ENCODE results near the gene ZNHIT2. TPM values are rescaled to one million over a fixed set of nuclear protein-coding genes. Genes with fewer than 3 reads are reported as not detected.

The ZNHIT2 gene
- polyA plus RNA-seq, 1 experiment, result 4.6 TPM

- ChIA-PET POLR2A (no interaction called here), CTCF (interaction anchor here (1.1 to 1.4 kb wide), 2 partner anchors 37 to 38 kb away, joined by 3 read pairs; no protein-coding TSS in a partner anchor)
- no peaks in the 10 kb centered on the region for H3K27me3 ChIP-seq (ENCODE audit: control insufficient read depth, insufficient read depth, low read length)
- H3K4me3 ChIP-seq (ENCODE audit: low read depth, low read length), result no peak overlapping the region
- no peak for DNase-seq (ENCODE audit: low read depth)
- no peak for TF ChIP-seq CTCF (IDR thresholded peaks at IDR 0.05; ENCODE audit: insufficient read depth, low read depth, low read length)
- H3K36me3 ChIP-seq (ENCODE audit: control insufficient read depth, insufficient read depth, low read length), result no peaks in the 10 kb centered on the region
These were observed 45.4 kb downstream of the ZNHIT2 start for GRCh38 chr11:65071907-65072630.

- no peaks in the 10 kb centered on the region for H3K36me3 ChIP-seq (ENCODE audit: control insufficient read depth, insufficient read depth, low read length)
- TF ChIP-seq CTCF (IDR thresholded peaks at IDR 0.05; ENCODE audit: insufficient read depth, low read depth, low read length), result no peak
- POLR2A ChIA-PET, result no interaction called here
- DNase-seq (ENCODE audit: low read depth), result no peak
- CTCF ChIA-PET, result interaction anchor here (0.9 to 1.6 kb wide), 2 partner anchors 48 to 55 kb away, joined by 3 to 4 read pairs; partner anchors contain the start of genes ARL2 and ZNHIT2
- no peak overlapping the region for H3K4me3 ChIP-seq (ENCODE audit: low read depth, low read length)
- H3K27me3 ChIP-seq (ENCODE audit: control insufficient read depth, insufficient read depth, low read length), result no peaks in the 10 kb centered on the region
These were observed 48.3 kb downstream of the ZNHIT2 start for GRCh38 chr11:65069217-65069616.

GRCh38 chr11:65067446-65067845 lies 50.1 kb downstream of the ZNHIT2 start:
- no peaks in the 10 kb centered on the region for H3K27me3 ChIP-seq (ENCODE audit: control insufficient read depth, insufficient read depth, low read length)
- no peaks in the 10 kb centered on the region for H3K36me3 ChIP-seq (ENCODE audit: control insufficient read depth, insufficient read depth, low read length)
- no peak for TF ChIP-seq CTCF (IDR thresholded peaks at IDR 0.05; ENCODE audit: insufficient read depth, low read depth, low read length)
- POLR2A ChIA-PET, result no interaction called here
- DNase-seq (ENCODE audit: low read depth), result no peak
- H3K4me3 ChIP-seq (ENCODE audit: low read depth, low read length), result no peak overlapping the region
- CTCF ChIA-PET, result no interaction called here

- POLR2A ChIA-PET, result no interaction called here
These were observed 50.7 kb downstream of the ZNHIT2 start for GRCh38 chr11:65066805-65067291.

More at GRCh38 chr11:65066805-65067291, 50.7 kb downstream of the ZNHIT2 start:
- DNase-seq (ENCODE audit: low read depth), result no peak
- no peaks in the 10 kb centered on the region for H3K36me3 ChIP-seq (ENCODE audit: control insufficient read depth, insufficient read depth, low read length)
- no peaks in the 10 kb centered on the region for H3K27me3 ChIP-seq (ENCODE audit: control insufficient read depth, insufficient read depth, low read length)
- CTCF ChIA-PET, result interaction anchor here (1.5 to 1.7 kb wide), 2 partner anchors 9 to 53 kb away, joined by 5 to 6 read pairs; partner anchors contain the start of gene ARL2
- no peak overlapping the region for H3K4me3 ChIP-seq (ENCODE audit: low read depth, low read length)
- TF ChIP-seq CTCF (IDR thresholded peaks at IDR 0.05; ENCODE audit: insufficient read depth, low read depth, low read length), result no peak

Small RNA genes lying within 50 kb of the gene (small RNA-seq; reads per million reads assigned to genes)
- gene HIGD1AP10 (ENCODE audit: insufficient read length, low read depth, low replicate concordance), result not detected
- not detected for gene PDCL2P2 (ENCODE audit: insufficient read length, low read depth, low replicate concordance)
- gene RNU2-23P (ENCODE audit: insufficient read length, low read depth, low replicate concordance), result not detected

Other genes starting within 250 kb of the ZNHIT2 start
- 95.3 and 191 TPM in 2 replicates for gene EHD1, start 239.1 kb downstream of the ZNHIT2 start, polyA plus RNA-seq (2011; rRNA removed)
- gene ATG2A, start 200.5 kb downstream of the ZNHIT2 start, polyA plus RNA-seq (2011; rRNA removed), result 3.7 and 7.0 TPM in 2 replicates
- 16.0 and 18.5 TPM in 2 replicates for gene PPP2R5B, start 193.0 kb downstream of the ZNHIT2 start, polyA plus RNA-seq (2011; rRNA removed)
- gene GPHA2, start 181.8 kb downstream of the ZNHIT2 start, polyA plus RNA-seq (2011; rRNA removed), result not detected in 2 replicates
- not detected in 2 replicates for gene MAJIN, start 145.6 kb downstream of the ZNHIT2 start, polyA plus RNA-seq (2011; rRNA removed)
- gene BATF2, start 120.7 kb downstream of the ZNHIT2 start, polyA plus RNA-seq (2011; rRNA removed), result 1.1 and 1.5 TPM in 2 replicates
- 117 and 141 TPM in 2 replicates for gene ARL2, start 103.5 kb downstream of the ZNHIT2 start, polyA plus RNA-seq (2011; rRNA removed)
- 8.3 and 15.3 TPM in 2 replicates for gene SNX15, start 90.3 kb downstream of the ZNHIT2 start, polyA plus RNA-seq (2011; rRNA removed)
- 5.9 and 7.3 TPM in 2 replicates for gene SAC3D1, start 76.5 kb downstream of the ZNHIT2 start, polyA plus RNA-seq (2011; rRNA removed)
- gene NAALADL1, start 59.1 kb downstream of the ZNHIT2 start, polyA plus RNA-seq (2011; rRNA removed), result 25.4 and 38.7 TPM in 2 replicates
- gene CDCA5, start 33.7 kb downstream of the ZNHIT2 start, polyA plus RNA-seq (2011; rRNA removed), result 10.7 and 11.9 TPM in 2 replicates
- gene ZFPL1, start 33.5 kb downstream of the ZNHIT2 start, polyA plus RNA-seq (2011; rRNA removed), result 41.7 and 91.8 TPM in 2 replicates
- 61.8 and 86.2 TPM in 2 replicates for gene VPS51, start 21.5 kb downstream of the ZNHIT2 start, polyA plus RNA-seq (2011; rRNA removed)
- 5.0 and 8.2 TPM in 2 replicates for gene TM7SF2, start 5.8 kb downstream of the ZNHIT2 start, polyA plus RNA-seq (2011; rRNA removed)
- gene FAU, start 4.4 kb upstream of the ZNHIT2 start, polyA plus RNA-seq (2011; rRNA removed), result 474 and 610 TPM in 2 replicates
- 54.4 and 68.5 TPM in 2 replicates for gene MRPL49, start 4.6 kb upstream of the ZNHIT2 start, polyA plus RNA-seq (2011; rRNA removed)
- 13.3 and 33.4 TPM in 2 replicates for gene SYVN1, start 16.8 kb upstream of the ZNHIT2 start, polyA plus RNA-seq (2011; rRNA removed)
- not detected in 2 replicates for gene SPDYC, start 52.5 kb upstream of the ZNHIT2 start, polyA plus RNA-seq (2011; rRNA removed)
- 75.4 and 181 TPM in 2 replicates for gene CAPN1, start 64.2 kb upstream of the ZNHIT2 start, polyA plus RNA-seq (2011; rRNA removed)
- gene POLA2, start 144.3 kb upstream of the ZNHIT2 start, polyA plus RNA-seq (2011; rRNA removed), result 11.8 and 14.5 TPM in 2 replicates
- 11.7 and 23.2 TPM in 2 replicates for gene CDC42EP2, start 197.2 kb upstream of the ZNHIT2 start, polyA plus RNA-seq (2011; rRNA removed)
- 29.5 and 45.2 TPM in 2 replicates for gene DPF2, start 216.2 kb upstream of the ZNHIT2 start, polyA plus RNA-seq (2011; rRNA removed)
- gene TIGD3, start 237.1 kb upstream of the ZNHIT2 start, polyA plus RNA-seq (2011; rRNA removed), result 0.04 and 0.06 TPM in 2 replicates